Measurements from ENCODE around the gene LSM8. TPM values are rescaled to one million over a fixed set of nuclear protein-coding genes. Genes with fewer than 3 reads are reported as not detected.

Gene LSM8
- total RNA-seq (2022; extraction: Qiagen RNA extraction) = 38.8 to 55.0 TPM (median 40.9 TPM) in 5 replicates

DNA sequence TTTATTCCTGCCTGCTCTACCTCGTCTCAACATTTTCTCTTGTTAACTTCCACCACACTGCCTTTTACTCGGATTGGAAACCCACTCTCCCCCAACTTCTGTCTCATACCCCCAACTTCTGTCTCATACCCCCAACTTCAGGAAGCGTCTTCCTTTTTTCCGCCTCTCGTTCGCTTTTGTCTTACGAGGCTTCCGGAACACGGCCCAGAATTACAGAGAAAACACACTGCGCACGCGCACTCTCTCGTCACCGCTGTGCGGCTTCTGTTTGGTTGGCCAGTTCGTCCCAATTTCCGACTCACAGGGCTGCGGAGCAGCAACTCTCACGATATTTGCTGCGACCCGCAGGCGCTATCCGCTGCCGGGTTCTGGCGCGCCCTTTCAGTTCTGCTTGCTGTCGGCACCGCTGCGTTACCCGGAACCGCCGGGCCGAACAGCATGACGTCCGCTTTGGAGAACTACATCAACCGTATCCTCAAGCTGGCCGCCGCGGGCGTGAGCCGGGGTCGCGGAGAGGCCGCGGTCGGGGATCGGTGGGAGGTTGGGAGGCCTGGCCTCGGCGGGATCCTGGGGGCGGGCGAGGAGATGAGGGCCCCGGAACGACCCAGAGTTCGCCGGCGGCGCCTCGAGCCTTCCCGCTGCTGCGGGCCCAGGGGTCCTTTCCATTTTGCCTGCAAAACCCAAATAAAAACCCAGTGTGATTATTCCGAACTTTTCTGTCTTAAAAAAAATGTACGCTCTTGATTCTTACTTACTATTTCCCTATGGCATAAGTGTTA lies at the start of gene LSM8:
Gene LSM8 (plus strand): TSS at position 379 of the 779 bp plus-strand sequence. CDS start 60 bp downstream, at position 439.

DNA sequence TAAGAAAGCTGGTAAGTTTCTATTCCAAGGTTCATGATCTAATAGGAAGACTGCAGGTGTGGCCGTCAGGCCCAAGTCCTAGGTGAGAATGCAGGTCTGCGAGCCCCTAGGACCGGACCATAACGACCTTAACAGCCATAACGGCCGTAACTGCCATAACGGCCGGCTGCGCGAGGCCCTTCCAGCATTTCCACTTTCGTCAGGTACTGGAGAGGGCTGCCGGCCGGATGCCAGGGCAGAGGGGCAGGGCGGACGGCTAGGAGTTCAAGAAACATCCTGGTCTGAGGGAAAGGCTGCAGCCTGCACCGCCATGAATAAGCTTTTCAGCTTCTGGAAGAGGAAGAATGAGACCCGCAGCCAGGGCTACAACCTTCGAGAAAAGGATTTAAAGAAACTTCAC lies 40.6 kb downstream of the LSM8 start, which contains the start of gene ANKRD7:
Gene ANKRD7 (plus strand): TSS at position 184 of the 400 bp plus-strand sequence. CDS start 127 bp downstream, at position 311.

Other genes starting within 250 kb of the LSM8 start
- gene ANKRD7, start 40.5 kb downstream of the LSM8 start, total RNA-seq (2022; extraction: Qiagen RNA extraction) = 0.28 to 0.58 TPM (median 0.32 TPM) in 4 of 5 replicates, not detected in the other

Data from A549 treated with Mapracorat at 1 μM for 4 hours (cell line).